Astrocyte (in vitro differentiated cells and primary cell): Measurements from ENCODE around the gene BLTP3B. TPM values are rescaled to one million over a fixed set of nuclear protein-coding genes. Genes with fewer than 3 reads are reported as not detected.
A peak's percentile ranks its signal among the peaks of the same experiment; 100 is the strongest.

Source experiments
- DNase-seq: peaks from one replicate; pipeline ENCODE4 v3.0.0-alpha.2; 2010; ENCODE audit warnings: low read depth
- FAIRE-seq: peaks from 2 replicates; lab custom pipeline; 2011; peaks lifted over from hg19 to GRCh38; lab: Jason Lieb, UNC
- H2AFZ ChIP-seq: 2 replicates; pipeline ENCODE4 v1.6.0; 2012; ENCODE audit warnings: low read depth, low read length, inconsistent platforms
- H3K27ac ChIP-seq: 2 replicates; pipeline ENCODE4 v1.5.1; 2011; ENCODE audit warnings: low read depth, low read length, inconsistent platforms
- H3K27me3 ChIP-seq: 2 replicates; pipeline ENCODE4 v1.6.0; 2011; ENCODE audit warnings: low read length, inconsistent platforms; ENCODE audit not compliant: insufficient read depth
- H3K36me3 ChIP-seq: 2 replicates; pipeline ENCODE4 v1.5.1; 2011; ENCODE audit warnings: low read length, inconsistent platforms; ENCODE audit not compliant: insufficient read depth
- H3K4me1 ChIP-seq: 2 replicates; pipeline ENCODE4 v1.5.1; 2011; ENCODE audit warnings: low read length, inconsistent platforms; ENCODE audit not compliant: insufficient read depth
- H3K4me2 ChIP-seq: 2 replicates; pipeline ENCODE4 v1.6.0; 2012; ENCODE audit warnings: low read length, inconsistent platforms
- H3K4me3 ChIP-seq: 2 replicates; pipeline ENCODE4 v1.5.1; 2011; ENCODE audit warnings: low read depth, mild to moderate bottlenecking, low read length, inconsistent platforms; ENCODE audit not compliant: insufficient read depth
- H3K79me2 ChIP-seq: 2 replicates; pipeline ENCODE4 v1.6.0; 2012; ENCODE audit warnings: mild to moderate bottlenecking, low read length, inconsistent platforms; ENCODE audit not compliant: insufficient read depth
- H3K9ac ChIP-seq: 2 replicates; pipeline ENCODE4 v1.6.0; 2012; ENCODE audit warnings: mild to moderate bottlenecking, low read length, inconsistent platforms
- H3K9me3 ChIP-seq: 2 replicates; pipeline ENCODE4 v1.5.1; 2012; ENCODE audit warnings: low read depth, mild to moderate bottlenecking, low read length, inconsistent platforms; ENCODE audit not compliant: insufficient read depth
- H4K20me1 ChIP-seq: 2 replicates; pipeline ENCODE4 v1.6.0; 2012; ENCODE audit warnings: low read length, inconsistent platforms; ENCODE audit not compliant: insufficient read depth
- H3K27ac Mint-ChIP-seq: one replicate; pipeline ENCODE4 v1.8.0; 2021; ENCODE audit warnings: mild to moderate bottlenecking, mixed read lengths; ENCODE audit not compliant: unreplicated experiment
- H3K27me3 Mint-ChIP-seq: one replicate; pipeline ENCODE4 v1.8.0; 2021; ENCODE audit warnings: low read depth, mixed read lengths; ENCODE audit not compliant: unreplicated experiment
- H3K36me3 Mint-ChIP-seq: one replicate; pipeline ENCODE4 v1.8.0; 2021; ENCODE audit warnings: low read depth, mixed read lengths; ENCODE audit not compliant: unreplicated experiment
- H3K4me1 Mint-ChIP-seq: one replicate; pipeline ENCODE4 v1.8.0; 2021; ENCODE audit warnings: low read depth, mixed read lengths; ENCODE audit not compliant: unreplicated experiment
- H3K4me3 Mint-ChIP-seq: one replicate; pipeline ENCODE4 v1.8.0; 2021; ENCODE audit warnings: mild to moderate bottlenecking, moderate library complexity, mixed read lengths; ENCODE audit not compliant: unreplicated experiment
- H3K9me3 Mint-ChIP-seq: one replicate; pipeline ENCODE4 v1.8.0; 2021; ENCODE audit warnings: mild to moderate bottlenecking, mixed read lengths; ENCODE audit not compliant: unreplicated experiment
- CTCF ChIP-seq: IDR thresholded peaks from 2 replicates; pipeline ENCODE4 v1.5.1; 2011; ENCODE audit warnings: low read depth, mild to moderate bottlenecking, inconsistent platforms, low read length, moderate library complexity; ENCODE audit not compliant: insufficient read depth
- EZH2 ChIP-seq: IDR thresholded peaks from 2 replicates; pipeline ENCODE4 v1.6.1; 2012; ENCODE audit warnings: mild to moderate bottlenecking, low read length, inconsistent platforms; ENCODE audit not compliant: insufficient read depth
- total RNA-seq: library from RNA; stranded (reverse); gene quantifications from 2 replicates; pipeline ENCODE4 v1.2.1, GENCODE V29; 2021

The BLTP3B gene
- total RNA-seq, 1 donor from 2014 or later: 13.3 TPM

GRCh38 chr12:100166232-100166631, 23.6 kb upstream of the BLTP3B start:
- H3K27me3 ChIP-seq: no peaks in the 10 kb centered on the region
- Mint-ChIP-seq H3K9me3 (peaks cover 4% of the 10 kb centered on the region), H3K4me3 (no peak overlapping the region), H3K4me1 (no peaks in the 10 kb centered on the region), H3K27me3 (peaks cover 15% of the 10 kb centered on the region), H3K36me3 (no peaks in the 10 kb centered on the region), H3K27ac (no peak overlapping the region)
- DNase-seq (no peak), FAIRE-seq (no peak)
- no peak overlapping the region for H3K4me3 ChIP-seq
- no peaks in the 10 kb centered on the region for H3K4me1 ChIP-seq
- no peaks in the 10 kb centered on the region for H3K9me3 ChIP-seq
- no peaks in the 10 kb centered on the region for H3K79me2 ChIP-seq
- H4K20me1 ChIP-seq: no peaks in the 10 kb centered on the region
- H2AFZ ChIP-seq: no peak overlapping the region
- no peak overlapping the region for H3K4me2 ChIP-seq
- no peak for TF ChIP-seq CTCF
- TF ChIP-seq EZH2: no peak
- H3K27ac ChIP-seq: no peak overlapping the region
- H3K36me3 ChIP-seq: no peaks in the 10 kb centered on the region
- H3K9ac ChIP-seq: no peak overlapping the region

- peaks cover 8% of the 10 kb centered on the region for H3K27me3 Mint-ChIP-seq
- no peaks in the 10 kb centered on the region for H3K4me1 ChIP-seq
Observed at GRCh38 chr12:100165356-100165755, 22.7 kb upstream of the BLTP3B start.

More at GRCh38 chr12:100165356-100165755, 22.7 kb upstream of the BLTP3B start:
- Histone ChIP-seq H3K4me2 (no peak overlapping the region), H3K27me3 (no peaks in the 10 kb centered on the region), H3K27ac (no peak overlapping the region), H3K36me3 (no peaks in the 10 kb centered on the region), H3K79me2 (no peaks in the 10 kb centered on the region), H4K20me1 (no peaks in the 10 kb centered on the region), H3K9me3 (no peaks in the 10 kb centered on the region), H3K9ac (no peak overlapping the region), H3K4me3 (no peak overlapping the region), H2AFZ (no peak overlapping the region)
- TF ChIP-seq EZH2 (no peak), CTCF (no peak)
- FAIRE-seq (no peak), DNase-seq (no peak)
- no peaks in the 10 kb centered on the region for H3K4me1 Mint-ChIP-seq
- H3K9me3 Mint-ChIP-seq: peaks cover 4% of the 10 kb centered on the region
- H3K36me3 Mint-ChIP-seq: no peaks in the 10 kb centered on the region
- no peak overlapping the region for H3K27ac Mint-ChIP-seq
- peak overlapping the region; percentile 16 for H3K4me3 Mint-ChIP-seq
